ENCODE data around the gene AIF1L. TPM values are rescaled to one million over a fixed set of nuclear protein-coding genes. Genes with fewer than 3 reads are reported as not detected.

AIF1L gene
- total RNA-seq, 2 experiments from 2014 or later, result not detected

DNA sequence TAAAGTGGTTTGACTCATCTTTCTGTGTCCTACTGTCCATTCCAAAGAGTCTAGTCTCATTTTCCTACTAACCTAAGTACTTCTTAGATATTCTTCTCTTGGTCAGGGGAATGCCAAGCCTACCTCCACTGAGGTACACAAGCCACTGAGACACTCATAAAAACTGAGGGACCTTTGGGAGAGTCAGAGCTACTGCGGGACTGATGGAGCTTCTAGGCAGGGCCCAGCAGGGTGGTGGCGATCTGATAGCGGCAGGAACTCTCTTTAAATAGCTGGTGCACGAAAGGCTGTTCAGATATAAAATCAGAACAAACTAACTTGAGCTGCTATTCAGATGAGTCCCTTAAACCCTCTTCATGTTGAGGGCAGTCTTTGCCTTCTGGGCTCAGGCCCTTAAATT is 43.8 kb downstream of the AIF1L start:
- CTCF ChIA-PET (ENCODE audit: unreplicated experiment), result interaction anchor here (1.3 kb wide), 1 partner anchor 41 kb away, joined by 3 read pairs; no protein-coding TSS in a partner anchor

DNA sequence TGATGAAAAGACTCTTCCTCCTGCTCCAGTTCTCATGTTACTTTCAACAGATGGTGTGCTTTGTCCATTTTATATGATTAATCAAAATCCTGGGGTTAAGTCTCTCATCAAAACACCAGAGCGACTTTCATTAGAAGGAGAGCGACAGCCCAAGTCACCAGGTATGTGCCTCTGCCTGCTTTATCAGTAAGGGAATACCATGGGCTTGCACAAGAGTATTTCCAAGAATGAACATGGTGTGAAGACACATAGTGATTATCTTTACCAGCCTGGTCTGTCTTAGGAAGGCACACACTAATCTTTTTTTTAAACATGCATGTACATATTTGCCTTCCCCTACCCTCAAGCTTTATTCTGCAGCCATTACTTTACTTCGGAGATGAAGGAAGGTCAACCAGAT is 44.2 kb downstream of the AIF1L start:
- ChIA-PET CTCF (ENCODE audit: unreplicated experiment) (interaction anchor here (1.3 kb wide), 1 partner anchor 41 kb away, joined by 3 read pairs; no protein-coding TSS in a partner anchor), POLR2A (no interaction called here)
- Histone ChIP-seq H3K9me2 (ENCODE audit: insufficient read depth, low read length) (no peaks in the 10 kb centered on the region), H3K9me3 (ENCODE audit: low read length) (no peaks in the 10 kb centered on the region), H3K79me2 (ENCODE audit: insufficient read depth, low read depth, low read length) (no peaks in the 10 kb centered on the region), H3K27ac (ENCODE audit: low read depth, low read length, poor library complexity, severe bottlenecking) (no peak overlapping the region), H2AFZ (ENCODE audit: low read length) (no peak overlapping the region), H3K4me3 (ENCODE audit: low read depth, low read length, poor library complexity, severe bottlenecking) (no peak overlapping the region), H4K20me1 (ENCODE audit: insufficient read depth, low read length) (no peaks in the 10 kb centered on the region), H3K36me3 (ENCODE audit: insufficient read depth, low read length) (peaks cover 99% of the 10 kb centered on the region), H3K4me1 (ENCODE audit: insufficient read depth, low read length, poor library complexity, severe bottlenecking) (no peaks in the 10 kb centered on the region), H3K4me2 (ENCODE audit: low read length) (no peak overlapping the region)
- BruUV-seq (replicated peaks), result no TSS peak
- intact Hi-C loops (cut with micrococcal nuclease; ENCODE audit: unreplicated experiment), result no loop called here
- no peak for DNase-seq (ENCODE audit: low spot score)
- no peak for TF ChIP-seq EZH2phosphoT487 (IDR thresholded peaks at IDR 0.05; ENCODE audit: borderline replicate concordance, low read depth, low read length)
- TF ChIP-seq, protein P1, sequence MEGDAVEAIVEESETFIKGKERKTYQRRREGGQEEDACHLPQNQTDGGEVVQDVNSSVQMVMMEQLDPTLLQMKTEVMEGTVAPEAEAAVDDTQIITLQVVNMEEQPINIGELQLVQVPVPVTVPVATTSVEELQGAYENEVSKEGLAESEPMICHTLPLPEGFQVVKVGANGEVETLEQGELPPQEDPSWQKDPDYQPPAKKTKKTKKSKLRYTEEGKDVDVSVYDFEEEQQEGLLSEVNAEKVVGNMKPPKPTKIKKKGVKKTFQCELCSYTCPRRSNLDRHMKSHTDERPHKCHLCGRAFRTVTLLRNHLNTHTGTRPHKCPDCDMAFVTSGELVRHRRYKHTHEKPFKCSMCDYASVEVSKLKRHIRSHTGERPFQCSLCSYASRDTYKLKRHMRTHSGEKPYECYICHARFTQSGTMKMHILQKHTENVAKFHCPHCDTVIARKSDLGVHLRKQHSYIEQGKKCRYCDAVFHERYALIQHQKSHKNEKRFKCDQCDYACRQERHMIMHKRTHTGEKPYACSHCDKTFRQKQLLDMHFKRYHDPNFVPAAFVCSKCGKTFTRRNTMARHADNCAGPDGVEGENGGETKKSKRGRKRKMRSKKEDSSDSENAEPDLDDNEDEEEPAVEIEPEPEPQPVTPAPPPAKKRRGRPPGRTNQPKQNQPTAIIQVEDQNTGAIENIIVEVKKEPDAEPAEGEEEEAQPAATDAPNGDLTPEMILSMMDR (conservative IDR thresholded peaks at IDR 0.05; ENCODE audit: low read length), result no peak

More for the DNA sequence above, 43.8 kb downstream of the AIF1L start:
- no peaks in the 10 kb centered on the region for H4K20me1 ChIP-seq (ENCODE audit: insufficient read depth, low read length)
- no peaks in the 10 kb centered on the region for H3K9me2 ChIP-seq (ENCODE audit: insufficient read depth, low read length)
- POLR2A ChIA-PET, result no interaction called here
- no peak overlapping the region for H3K4me2 ChIP-seq (ENCODE audit: low read length)
- H3K4me3 ChIP-seq (ENCODE audit: low read depth, low read length, poor library complexity, severe bottlenecking), result no peak overlapping the region
- TF ChIP-seq, protein P1 (conservative IDR thresholded peaks at IDR 0.05; ENCODE audit: low read length), result no peak
- TF ChIP-seq EZH2phosphoT487 (IDR thresholded peaks at IDR 0.05; ENCODE audit: borderline replicate concordance, low read depth, low read length), result no peak
- no peak overlapping the region for H3K27ac ChIP-seq (ENCODE audit: low read depth, low read length, poor library complexity, severe bottlenecking)
- no peaks in the 10 kb centered on the region for H3K79me2 ChIP-seq (ENCODE audit: insufficient read depth, low read depth, low read length)
- intact Hi-C loops (cut with micrococcal nuclease; ENCODE audit: unreplicated experiment), result no loop called here
- no peaks in the 10 kb centered on the region for H3K4me1 ChIP-seq (ENCODE audit: insufficient read depth, low read length, poor library complexity, severe bottlenecking)
- H3K36me3 ChIP-seq (ENCODE audit: insufficient read depth, low read length), result peaks cover 99% of the 10 kb centered on the region
- no peak for DNase-seq (ENCODE audit: low spot score)
- H2AFZ ChIP-seq (ENCODE audit: low read length), result no peak overlapping the region
- BruUV-seq (replicated peaks), result no TSS peak
- H3K9me3 ChIP-seq (ENCODE audit: low read length), result no peaks in the 10 kb centered on the region

DNA sequence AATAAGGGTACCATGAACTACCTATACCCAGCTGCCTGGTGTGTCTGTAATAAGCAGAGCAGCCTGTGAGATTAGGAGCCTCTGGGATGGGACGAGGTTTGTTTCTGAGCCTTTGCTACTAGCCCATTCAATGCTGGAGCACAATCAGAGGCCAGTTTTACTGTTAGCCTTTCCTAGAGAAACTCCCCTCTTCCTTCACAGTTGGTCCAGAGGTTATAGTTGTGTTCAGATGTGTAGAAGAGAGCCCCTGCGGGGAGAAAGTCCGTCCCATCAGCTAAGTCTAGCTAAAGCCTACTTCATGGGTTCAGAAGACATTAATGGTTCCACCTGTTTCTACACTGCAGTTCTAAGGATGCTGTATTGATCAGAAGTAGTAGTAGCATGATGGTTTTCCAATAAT is 45.8 kb downstream of the AIF1L start:
- no TSS peak for BruUV-seq (replicated peaks)
- ChIA-PET POLR2A (interaction anchor here (1.0 kb wide), 1 partner anchor 9 kb away, joined by 5 read pairs; no protein-coding TSS in a partner anchor), CTCF (ENCODE audit: unreplicated experiment) (no interaction called here)
- Histone ChIP-seq H3K4me3 (ENCODE audit: low read depth, low read length, poor library complexity, severe bottlenecking) (no peak overlapping the region), H3K4me2 (ENCODE audit: low read length) (no peak overlapping the region), H3K79me2 (ENCODE audit: insufficient read depth, low read depth, low read length) (no peaks in the 10 kb centered on the region), H3K9me3 (ENCODE audit: low read length) (no peaks in the 10 kb centered on the region), H3K4me1 (ENCODE audit: insufficient read depth, low read length, poor library complexity, severe bottlenecking) (no peaks in the 10 kb centered on the region), H4K20me1 (ENCODE audit: insufficient read depth, low read length) (no peaks in the 10 kb centered on the region), H3K36me3 (ENCODE audit: insufficient read depth, low read length) (peaks cover 98% of the 10 kb centered on the region), H3K9me2 (ENCODE audit: insufficient read depth, low read length) (no peaks in the 10 kb centered on the region), H3K27ac (ENCODE audit: low read depth, low read length, poor library complexity, severe bottlenecking) (no peak overlapping the region), H2AFZ (ENCODE audit: low read length) (no peak overlapping the region)
- no peak for DNase-seq (ENCODE audit: low spot score)
- no peak for TF ChIP-seq EZH2phosphoT487 (IDR thresholded peaks at IDR 0.05; ENCODE audit: borderline replicate concordance, low read depth, low read length)
- TF ChIP-seq, protein P1 (conservative IDR thresholded peaks at IDR 0.05; ENCODE audit: low read length), result no peak
- intact Hi-C loops (cut with micrococcal nuclease; ENCODE audit: unreplicated experiment), result no loop called here

Measured in OCI-LY7 (cell line).